NCI-H524 treated with DMSO at 0.1 percent for 48 hours (cell line): Measurements from ENCODE around the gene DCLRE1A.

Experiments
- DNase-seq: peaks from one replicate; lab custom pipeline; 2025; lab: John Stamatoyannopoulos, UW

The DCLRE1A gene

DNA sequence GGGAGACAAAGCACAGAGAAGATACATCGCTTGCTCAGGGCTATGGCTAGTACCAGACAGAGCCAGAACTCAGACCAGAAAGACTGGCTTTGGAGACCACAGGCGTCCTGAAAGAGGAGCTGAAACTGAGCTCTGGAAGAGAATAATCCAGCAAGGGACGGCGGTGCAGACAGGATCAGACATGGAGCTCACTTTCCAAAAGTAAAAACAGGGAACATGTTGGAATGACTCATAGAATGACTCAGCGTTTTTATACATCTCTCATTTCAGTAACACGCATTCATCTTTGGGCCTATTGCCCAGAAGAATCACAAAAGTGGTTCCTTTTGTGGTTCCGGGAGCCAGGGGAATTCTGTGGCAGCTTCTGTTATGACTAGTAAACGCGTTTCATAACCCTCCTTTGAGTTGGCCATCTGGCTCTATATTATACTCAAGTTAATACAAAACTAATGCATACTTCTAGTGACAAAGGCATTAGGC is 65.2 kb downstream of the DCLRE1A start:
- no peak for DNase-seq
